Erythroblast (primary cell): ENCODE data around the gene ALDH3B2.
"Not testable (repeated sequence)": the region's sequence is repeated elsewhere in the genome, so short reads cannot be mapped to it uniquely, and the experiment has no call there.

Experiments used
- DNase-seq, 2 experiments: peaks; one replicate each; lab custom pipeline; 2025; lab: John Stamatoyannopoulos, UW
- GATA1 ChIP-seq: IDR thresholded peaks from 2 replicates; pipeline ENCODE4 v1.6.1; 2011; ENCODE audit warnings: low read depth, mild to moderate bottlenecking, control low read depth, low read length, moderate library complexity
- POLR2A ChIP-seq: IDR thresholded peaks from 2 replicates; pipeline ENCODE4 v1.6.1; 2011; ENCODE audit warnings: mild to moderate bottlenecking, low read length

Gene ALDH3B2

GRCh38 chr11:67629386-67630227, 44.8 kb downstream of the ALDH3B2 start, which contains the start of gene NUDT8:
Gene NUDT8, minus strand, starts transcription at chr11:67629937. Its CDS starts 26 bp downstream, at chr11:67629911.
- peak; percentile 91 to 93 for DNase-seq
- TF ChIP-seq GATA1 (no peak), POLR2A (peak; percentile 51)

- no peak for TF ChIP-seq POLR2A
- TF ChIP-seq GATA1, result no peak
- no peak for DNase-seq
Observed at GRCh38 chr11:67628710-67629385, 45.6 kb downstream of the ALDH3B2 start.

GRCh38 chr11:67627812-67628624, 46.4 kb downstream of the ALDH3B2 start:
- no peak for DNase-seq
- TF ChIP-seq GATA1, result no peak
- no peak for TF ChIP-seq POLR2A

- TF ChIP-seq POLR2A (no peak), GATA1 (no peak)
- no peak for DNase-seq
Observed at GRCh38 chr11:67627441-67627811, 47.0 kb downstream of the ALDH3B2 start.

- DNase-seq, result no peak
- TF ChIP-seq POLR2A (no peak), GATA1 (no peak)
Observed at GRCh38 chr11:67626970-67627369, 47.5 kb downstream of the ALDH3B2 start.

- DNase-seq, result not testable (repeated sequence)
Observed at GRCh38 chr11:67626131-67626833, 48.1 kb downstream of the ALDH3B2 start.

GRCh38 chr11:67623795-67624194, 50.6 kb downstream of the ALDH3B2 start:
- DNase-seq, result not testable (repeated sequence)

- DNase-seq, result not testable (repeated sequence)
Observed at GRCh38 chr11:67622905-67623304, 51.5 kb downstream of the ALDH3B2 start.

- DNase-seq, result not testable (repeated sequence)
Observed at GRCh38 chr11:67621928-67622327, 52.5 kb downstream of the ALDH3B2 start.

GRCh38 chr11:67620621-67621020, 53.8 kb downstream of the ALDH3B2 start:
- DNase-seq, result not testable (repeated sequence)

- not testable (repeated sequence) for DNase-seq
Observed at GRCh38 chr11:67619683-67620618, 54.5 kb downstream of the ALDH3B2 start.

GRCh38 chr11:67618901-67619659, 55.3 kb downstream of the ALDH3B2 start:
- DNase-seq, result not testable (repeated sequence)
